ENCODE data around the gene ERP27. TPM values are rescaled to one million over a fixed set of nuclear protein-coding genes. Genes with fewer than 3 reads are reported as not detected.

Gene ERP27
- total RNA-seq, 2 donors from 2014 or later, result 2.4 TPM; not detected in 1

DNA sequence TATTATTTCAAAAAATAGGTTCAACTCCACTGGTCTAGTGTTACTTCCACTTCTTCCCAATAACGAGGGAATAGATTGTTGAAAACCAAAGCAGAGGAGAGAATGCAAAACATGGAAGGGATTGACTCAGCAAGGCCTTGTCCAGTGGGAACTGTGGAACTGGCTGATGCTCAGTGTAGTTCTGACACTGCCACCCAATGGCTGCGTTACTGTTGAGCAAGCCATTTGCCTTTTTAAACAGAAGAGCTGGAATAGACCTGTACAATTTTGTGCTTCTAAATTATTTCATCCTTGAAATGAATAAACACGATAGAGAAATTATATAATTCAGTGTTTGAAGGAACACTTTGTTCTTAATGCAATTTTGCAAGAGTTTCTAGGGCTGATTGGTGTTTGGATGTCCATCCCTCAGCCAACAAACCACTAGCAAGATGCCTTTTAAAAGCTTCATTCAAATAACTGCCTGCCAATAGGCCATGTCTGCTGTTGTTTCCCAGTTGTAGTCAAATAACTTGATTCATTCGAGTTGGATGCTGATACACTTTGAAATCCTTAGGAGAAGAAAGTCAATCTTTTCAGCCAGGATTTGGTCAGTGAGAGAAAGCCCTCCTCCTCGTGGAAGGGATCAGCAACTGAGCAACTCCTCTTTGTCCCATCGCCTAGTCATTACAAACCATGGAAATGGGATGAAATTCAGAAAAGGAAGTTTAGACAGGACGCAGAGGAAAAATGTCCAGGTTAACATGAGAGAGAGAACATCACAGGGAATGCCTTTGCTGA is 45.4 kb downstream of the ERP27 start:
- no peak for TF ChIP-seq CTCF (IDR thresholded peaks at IDR 0.05)
- DNase-seq (ENCODE audit: low spot score) (peak; percentile 12), ATAC-seq (ENCODE audit: insufficient number of reproducible peaks, low FRiP score, low read depth) (peak; percentile 54)
- peaks cover 17 to 58% of the 10 kb centered on the region in 2 donors for H3K4me1 ChIP-seq (ENCODE audit: control insufficient read depth in 1 of 2, low read depth in 2 of 2)
- H3K4me3 ChIP-seq, result no peak overlapping the region
- peak overlapping the region; percentile 89 to 91 for H3K27ac ChIP-seq
- no peaks in the 10 kb centered on the region for H3K9me3 ChIP-seq
- H3K36me3 ChIP-seq, result no peaks in the 10 kb centered on the region
- H3K27me3 ChIP-seq (replicated peaks; ENCODE audit: insufficient read depth), result no peaks in the 10 kb centered on the region

DNA sequence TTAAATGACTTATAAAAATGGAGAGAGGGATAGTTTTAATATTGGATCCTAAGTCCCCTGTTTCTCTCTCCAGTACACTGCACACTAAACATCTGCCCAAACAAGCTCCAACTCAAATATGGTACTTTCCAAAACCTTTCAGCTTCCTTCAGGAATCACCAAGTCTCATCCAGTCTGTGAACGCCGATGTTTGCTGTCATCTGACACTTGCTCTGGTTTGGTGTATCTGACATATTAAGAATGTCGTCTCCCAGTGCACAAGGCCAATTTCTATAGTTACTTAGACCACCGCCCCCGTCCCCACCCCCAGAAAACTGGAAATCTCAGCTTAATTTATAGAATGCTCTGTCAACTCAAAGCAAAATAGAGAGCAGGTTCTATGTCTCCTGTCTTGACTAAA is 47.6 kb downstream of the ERP27 start:
- Histone ChIP-seq H3K27me3 (replicated peaks; ENCODE audit: insufficient read depth) (no peaks in the 10 kb centered on the region), H3K27ac (peak overlapping the region in 1 of 2 donors; percentile 27), H3K36me3 (no peaks in the 10 kb centered on the region), H3K4me1 (ENCODE audit: control insufficient read depth in 1 of 2, low read depth in 2 of 2) (peaks cover 17 to 50% of the 10 kb centered on the region in 2 donors), H3K9me3 (no peaks in the 10 kb centered on the region), H3K4me3 (no peak overlapping the region)
- no peak for TF ChIP-seq CTCF (IDR thresholded peaks at IDR 0.05)
- no peak for ATAC-seq (ENCODE audit: insufficient number of reproducible peaks, low FRiP score, low read depth)
- no peak for DNase-seq (ENCODE audit: low spot score)

DNA sequence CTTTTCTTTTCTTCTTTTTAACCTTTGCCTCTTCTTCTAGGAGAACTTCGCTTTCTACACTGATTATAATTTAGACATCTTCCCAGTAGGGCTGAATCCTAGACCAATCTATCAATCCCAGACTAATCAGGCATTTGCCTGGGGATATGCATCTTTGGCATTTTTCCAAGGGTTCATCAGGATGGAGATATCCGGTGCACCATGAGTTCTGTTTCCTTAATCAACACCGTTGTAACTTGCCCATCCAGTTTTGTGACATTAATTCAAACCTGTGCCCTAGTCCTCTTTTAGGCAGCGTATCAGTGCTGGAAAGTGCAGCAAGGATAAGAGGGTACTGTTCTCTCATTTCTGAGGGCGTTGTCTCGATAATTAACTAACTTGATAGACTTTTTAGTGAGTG is 52.1 kb downstream of the ERP27 start:
- no peak for ATAC-seq (ENCODE audit: insufficient number of reproducible peaks, low FRiP score, low read depth)
- Histone ChIP-seq H3K9me3 (no peaks in the 10 kb centered on the region), H3K4me1 (ENCODE audit: control insufficient read depth in 1 of 2, low read depth in 2 of 2) (peaks cover 12 to 26% of the 10 kb centered on the region in 2 donors), H3K36me3 (peaks cover 17% of the 10 kb centered on the region), H3K27ac (peak overlapping the region; percentile 59 to 83), H3K4me3 (peak overlapping the region; percentile 83), H3K27me3 (replicated peaks; ENCODE audit: insufficient read depth) (no peaks in the 10 kb centered on the region)
- no peak for DNase-seq (ENCODE audit: low spot score)
- no peak for TF ChIP-seq CTCF (IDR thresholded peaks at IDR 0.05)

GRCh38 chr12:14885718-14886221 is 52.6 kb downstream of the ERP27 start, which contains the start of gene MGP:
Gene MGP, minus strand, starts transcription at chr12:14885854. Its CDS starts 63 bp downstream, at chr12:14885791.
- ATAC-seq (ENCODE audit: insufficient number of reproducible peaks, low FRiP score, low read depth), result peak; percentile 90
- peak within 1 kb of the TSS; percentile 83 to 91 for H3K27ac ChIP-seq
- peak within 1 kb of the TSS; percentile 83 for H3K4me3 ChIP-seq
- peaks cover 12 to 26% of the 10 kb centered on the region in 2 donors for H3K4me1 ChIP-seq (ENCODE audit: control insufficient read depth in 1 of 2, low read depth in 2 of 2)
- H3K27me3 ChIP-seq (replicated peaks; ENCODE audit: insufficient read depth), result no peaks in the 10 kb centered on the region
- H3K36me3 ChIP-seq, result peaks cover 17% of the 10 kb centered on the region
- no peaks in the 10 kb centered on the region for H3K9me3 ChIP-seq
- no peak for TF ChIP-seq CTCF (IDR thresholded peaks at IDR 0.05)
- DNase-seq (ENCODE audit: low spot score), result peak; percentile 45

DNA sequence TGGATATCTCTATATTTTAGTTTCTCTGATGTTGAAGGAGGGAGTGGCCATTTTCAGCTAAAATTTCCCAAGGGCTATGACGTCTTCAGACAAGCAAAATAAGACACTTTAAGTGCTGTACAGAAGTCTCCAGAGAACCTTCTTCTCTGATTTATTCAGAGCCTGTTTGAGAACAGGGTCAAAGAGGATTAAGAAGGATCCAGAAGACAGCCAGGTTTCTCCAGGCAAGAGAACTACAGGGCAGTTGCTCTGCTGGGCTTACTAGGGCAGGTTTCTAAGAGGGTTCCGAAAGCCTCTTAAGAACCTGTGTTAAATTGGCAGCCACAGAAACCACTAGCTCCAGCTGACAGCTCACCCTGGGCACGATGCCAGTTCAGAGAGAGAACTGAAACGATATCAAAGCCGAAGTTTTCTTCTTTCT is 53.9 kb downstream of the ERP27 start:
- Histone ChIP-seq H3K27ac (peak overlapping the region; percentile 83 to 91), H3K4me3 (peak overlapping the region; percentile 83), H3K9me3 (no peaks in the 10 kb centered on the region), H3K27me3 (replicated peaks; ENCODE audit: insufficient read depth) (no peaks in the 10 kb centered on the region), H3K4me1 (ENCODE audit: control insufficient read depth in 1 of 2, low read depth in 2 of 2) (peaks cover 12 to 26% of the 10 kb centered on the region in 2 donors), H3K36me3 (peaks cover 17% of the 10 kb centered on the region)
- peak; percentile 71 for DNase-seq (ENCODE audit: low spot score)
- TF ChIP-seq CTCF (IDR thresholded peaks at IDR 0.05), result no peak
- peak; percentile 32 for ATAC-seq (ENCODE audit: insufficient number of reproducible peaks, low FRiP score, low read depth)
